Suprapubic skin (tissue), 4 donors: ENCODE results near the gene ANKRD66. TPM values are rescaled to one million over a fixed set of nuclear protein-coding genes. Genes with fewer than 3 reads are reported as not detected.

Experiments
- DNase-seq, 2 donors: peaks; one replicate each; pipeline ENCODE4 v3.0.0-alpha.2; 2019; ENCODE audit warnings: low spot score in 2 of 2
- H3K27ac ChIP-seq: fragments of 200-600 bp; sonication (generic); one replicate; pipeline ENCODE4 v1.5.1; 2019
- H3K27me3 ChIP-seq: fragments of 200-600 bp; sonication (generic); one replicate; pipeline ENCODE4 v1.5.1; 2019
- H3K36me3 ChIP-seq: fragments of 200-600 bp; sonication (generic); one replicate; pipeline ENCODE4 v1.5.1; 2019
- H3K4me1 ChIP-seq: fragments of 200-600 bp; sonication (generic); one replicate; pipeline ENCODE4 v1.5.1; 2019
- H3K4me3 ChIP-seq: fragments of 200-600 bp; sonication (generic); one replicate; pipeline ENCODE4 v1.5.1; 2019; ENCODE audit warnings: mild to moderate bottlenecking
- H3K9me3 ChIP-seq: fragments of 200-600 bp; sonication (generic); one replicate; pipeline ENCODE4 v1.5.1; 2019
- EP300 ChIP-seq: sonication (generic); formaldehyde crosslinking; IDR thresholded peaks from one replicate; pipeline ENCODE4 v1.6.1; 2017; ENCODE audit warnings: antibody characterized with exemption
- POLR2A ChIP-seq, 2 donors: fragments of 450-650 bp; IDR thresholded peaks; one replicate each; pipeline ENCODE4 v1.6.1; 2017; ENCODE audit warnings: antibody characterized with exemption in 2 of 2, mild to moderate bottlenecking in 2 of 2, moderate library complexity in 2 of 2
- POLR2AphosphoS5 ChIP-seq, 3 donors: sonication (generic); formaldehyde crosslinking; IDR thresholded peaks; one replicate each; pipeline ENCODE4 v1.6.1; 2017; ENCODE audit warnings: antibody characterized with exemption in 3 of 3
- WGBS: methylation state at CpG from one replicate; pipeline ENCODE4 v1.1.5; 2018; 5-methylcytosine and 5-hydroxymethylcytosine counted together
- total RNA-seq, 4 donors: library from RNA; depleted of rRNA; stranded (reverse); fragments of >200 nt; gene quantifications; one replicate each; pipeline ENCODE4 v1.1.0, GENCODE V29; 2016
- TF ChIP-seq, protein P1 (sequence below), 2 donors: fragments of 200-600 bp in 1 of 2; fragments of 450-650 bp in 1 of 2; sonication (generic) in 1 of 2; IDR thresholded peaks; one replicate each; pipeline ENCODE4 v1.5.1; 2016 to 2019; ENCODE audit warnings: antibody characterized with exemption in 2 of 2, mild to moderate bottlenecking in 1 of 2, moderate library complexity in 1 of 2

ANKRD66 gene
- total RNA-seq, 4 donors from 2014 or later: not detected

DNA sequence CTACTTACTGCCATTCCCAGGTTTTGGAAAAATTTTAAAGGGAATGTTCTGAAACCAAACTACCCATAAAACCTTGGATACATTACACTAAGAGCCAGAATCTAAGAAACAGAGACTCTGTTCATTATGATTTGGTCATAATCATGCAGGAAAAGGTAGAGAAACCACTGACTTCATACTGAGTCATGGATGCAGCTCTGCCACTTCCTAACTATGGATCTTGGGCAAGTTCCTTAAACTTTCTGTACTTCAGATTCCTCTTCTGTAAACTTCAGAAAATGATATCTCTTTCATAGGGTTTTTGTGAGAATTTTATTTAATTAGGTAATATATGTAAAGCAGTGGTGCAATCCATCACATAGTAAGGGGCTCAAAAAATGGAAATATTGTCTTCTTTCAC, 31.6 kb upstream of the ANKRD66 start:
- Histone ChIP-seq H3K9me3 (no peaks in the 10 kb centered on the region), H3K4me1 (no peaks in the 10 kb centered on the region), H3K36me3 (no peaks in the 10 kb centered on the region), H3K4me3 (no peak overlapping the region), H3K27me3 (no peaks in the 10 kb centered on the region), H3K27ac (no peak overlapping the region)
- DNase-seq: no peak
- no peak for TF ChIP-seq POLR2AphosphoS5 (IDR thresholded peaks at IDR 0.05)
- no peak for TF ChIP-seq POLR2A (IDR thresholded peaks at IDR 0.05)
- TF ChIP-seq EP300: no peak
- TF ChIP-seq, protein P1, sequence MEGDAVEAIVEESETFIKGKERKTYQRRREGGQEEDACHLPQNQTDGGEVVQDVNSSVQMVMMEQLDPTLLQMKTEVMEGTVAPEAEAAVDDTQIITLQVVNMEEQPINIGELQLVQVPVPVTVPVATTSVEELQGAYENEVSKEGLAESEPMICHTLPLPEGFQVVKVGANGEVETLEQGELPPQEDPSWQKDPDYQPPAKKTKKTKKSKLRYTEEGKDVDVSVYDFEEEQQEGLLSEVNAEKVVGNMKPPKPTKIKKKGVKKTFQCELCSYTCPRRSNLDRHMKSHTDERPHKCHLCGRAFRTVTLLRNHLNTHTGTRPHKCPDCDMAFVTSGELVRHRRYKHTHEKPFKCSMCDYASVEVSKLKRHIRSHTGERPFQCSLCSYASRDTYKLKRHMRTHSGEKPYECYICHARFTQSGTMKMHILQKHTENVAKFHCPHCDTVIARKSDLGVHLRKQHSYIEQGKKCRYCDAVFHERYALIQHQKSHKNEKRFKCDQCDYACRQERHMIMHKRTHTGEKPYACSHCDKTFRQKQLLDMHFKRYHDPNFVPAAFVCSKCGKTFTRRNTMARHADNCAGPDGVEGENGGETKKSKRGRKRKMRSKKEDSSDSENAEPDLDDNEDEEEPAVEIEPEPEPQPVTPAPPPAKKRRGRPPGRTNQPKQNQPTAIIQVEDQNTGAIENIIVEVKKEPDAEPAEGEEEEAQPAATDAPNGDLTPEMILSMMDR (IDR thresholded peaks at IDR 0.05): no peak

DNA sequence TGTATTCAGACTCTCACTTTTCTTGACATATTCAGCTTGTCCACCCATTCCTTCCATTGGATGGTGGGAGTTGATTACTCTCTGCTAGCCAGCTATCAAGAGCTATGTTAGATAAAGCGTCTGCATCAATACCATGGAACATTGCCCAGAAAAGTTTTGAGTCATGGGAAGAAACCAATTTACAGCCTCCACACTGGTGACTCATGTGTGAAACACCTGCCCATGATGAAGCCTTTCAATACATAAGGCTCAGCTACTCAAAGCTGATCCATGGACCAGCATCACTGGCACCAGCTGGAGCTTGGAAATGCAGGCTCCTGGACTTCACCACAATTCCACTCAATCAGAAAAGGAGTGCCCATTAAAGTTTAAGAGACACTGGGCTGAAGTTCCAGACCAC, 27.6 kb upstream of the ANKRD66 start:
- Histone ChIP-seq H3K4me3 (no peak overlapping the region), H3K9me3 (no peaks in the 10 kb centered on the region), H3K36me3 (no peaks in the 10 kb centered on the region), H3K27ac (no peak overlapping the region), H3K4me1 (no peaks in the 10 kb centered on the region), H3K27me3 (peaks cover 4% of the 10 kb centered on the region)
- TF ChIP-seq, protein P1 (IDR thresholded peaks at IDR 0.05): no peak
- TF ChIP-seq POLR2A (IDR thresholded peaks at IDR 0.05) (no peak), EP300 (no peak), POLR2AphosphoS5 (IDR thresholded peaks at IDR 0.05) (no peak)
- no peak for DNase-seq
- WGBS: 30% methylated on average over 1 of the region's 1 CpG

DNA sequence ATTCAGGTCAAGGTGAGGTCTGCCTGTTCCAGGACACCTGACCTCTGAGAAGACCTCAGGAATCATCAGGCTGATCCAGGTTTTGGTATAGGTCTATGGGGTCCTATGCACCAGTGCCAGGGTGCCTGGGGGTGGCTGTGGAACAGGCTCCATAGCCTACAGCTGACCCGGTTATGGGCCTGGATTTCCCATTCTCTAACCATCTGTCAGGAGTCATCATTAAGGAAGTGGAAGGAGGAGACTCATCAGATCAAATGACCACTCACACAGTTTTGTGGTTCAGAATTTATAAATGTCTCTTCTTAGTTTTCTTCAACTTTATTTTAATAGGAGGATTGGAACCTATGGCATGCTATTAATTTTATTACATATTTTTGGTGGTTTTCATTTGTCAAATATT, 26.3 kb upstream of the ANKRD66 start:
- Histone ChIP-seq H3K27me3 (peaks cover 7% of the 10 kb centered on the region), H3K4me1 (no peaks in the 10 kb centered on the region), H3K36me3 (no peaks in the 10 kb centered on the region), H3K27ac (no peak overlapping the region), H3K9me3 (no peaks in the 10 kb centered on the region), H3K4me3 (no peak overlapping the region)
- WGBS: 73% methylated on average over 1 of the region's 1 CpG
- DNase-seq: no peak
- TF ChIP-seq, protein P1 (IDR thresholded peaks at IDR 0.05): no peak
- TF ChIP-seq EP300 (no peak), POLR2AphosphoS5 (IDR thresholded peaks at IDR 0.05) (no peak), POLR2A (IDR thresholded peaks at IDR 0.05) (no peak)

DNA sequence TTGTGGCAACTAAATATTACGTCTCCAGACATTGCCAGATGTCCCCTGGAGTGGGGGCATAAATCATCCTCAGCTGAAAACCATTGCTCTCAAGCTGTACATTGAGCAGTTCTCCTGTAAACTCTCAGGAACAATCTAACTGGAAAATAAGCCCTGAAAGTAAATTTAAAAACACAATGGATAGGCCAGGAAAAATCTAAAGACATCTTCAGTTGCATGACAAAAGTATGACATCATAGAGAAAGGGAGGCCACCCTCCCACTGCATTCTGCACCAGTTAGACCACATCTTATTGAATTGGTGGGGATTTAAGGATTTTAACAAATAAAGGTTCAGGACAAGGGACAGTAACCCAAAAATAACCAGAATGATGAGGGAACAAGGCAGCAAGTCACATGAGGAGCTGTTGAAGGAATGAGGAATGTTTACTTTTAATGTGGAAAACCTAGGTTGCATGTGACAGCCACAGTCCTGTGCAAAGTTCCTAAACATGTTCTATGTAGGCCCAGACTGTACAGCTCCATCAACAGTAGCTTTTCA, 16.9 kb upstream of the ANKRD66 start:
- Histone ChIP-seq H3K36me3 (no peaks in the 10 kb centered on the region), H3K4me3 (no peak overlapping the region), H3K27ac (no peak overlapping the region), H3K27me3 (peaks cover 7% of the 10 kb centered on the region), H3K9me3 (no peaks in the 10 kb centered on the region), H3K4me1 (peaks cover 7% of the 10 kb centered on the region)
- DNase-seq: no peak
- 75% methylated on average over 1 of the region's 1 CpG for WGBS
- no peak for TF ChIP-seq POLR2AphosphoS5 (IDR thresholded peaks at IDR 0.05)
- TF ChIP-seq EP300: no peak
- no peak for TF ChIP-seq POLR2A (IDR thresholded peaks at IDR 0.05)
- TF ChIP-seq, protein P1 (IDR thresholded peaks at IDR 0.05): no peak

DNA sequence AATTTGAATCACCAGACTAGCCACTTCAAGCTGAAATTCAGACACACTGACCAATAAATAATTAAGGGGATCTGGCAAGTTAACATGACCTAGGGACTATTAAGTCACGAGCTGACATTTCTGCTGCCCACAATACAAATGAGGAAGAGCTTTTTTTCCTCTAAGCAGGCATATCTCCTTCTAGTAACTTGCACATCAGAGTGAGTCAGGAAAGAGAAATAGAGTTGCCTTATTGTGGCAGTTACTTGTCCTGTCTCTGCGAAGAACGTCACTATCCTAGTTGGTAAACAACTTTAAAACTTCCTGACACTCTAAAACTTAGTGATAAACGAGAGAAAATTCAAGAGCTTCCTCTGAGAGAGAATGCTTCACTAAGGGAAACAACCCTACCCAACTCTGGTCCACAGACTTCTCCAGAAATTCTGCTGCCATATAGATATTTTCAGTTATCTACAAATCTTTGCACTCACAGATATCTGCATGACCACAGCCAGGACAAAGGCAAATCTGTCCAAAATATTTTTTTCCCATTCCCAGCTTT, 15.7 kb upstream of the ANKRD66 start:
- Histone ChIP-seq H3K4me3 (no peak overlapping the region), H3K36me3 (no peaks in the 10 kb centered on the region), H3K4me1 (peaks cover 17% of the 10 kb centered on the region), H3K27me3 (peaks cover 10% of the 10 kb centered on the region), H3K9me3 (no peaks in the 10 kb centered on the region), H3K27ac (no peak overlapping the region)
- WGBS: 58% methylated on average over 4 of the region's 4 CpGs
- TF ChIP-seq EP300 (no peak), POLR2AphosphoS5 (IDR thresholded peaks at IDR 0.05) (no peak), POLR2A (IDR thresholded peaks at IDR 0.05) (no peak)
- TF ChIP-seq, protein P1 (IDR thresholded peaks at IDR 0.05): no peak
- DNase-seq: no peak
